ENCODE data around the gene TRIP12.
A peak's percentile ranks its signal among the peaks of the same experiment; 100 is the strongest.

DNA sequence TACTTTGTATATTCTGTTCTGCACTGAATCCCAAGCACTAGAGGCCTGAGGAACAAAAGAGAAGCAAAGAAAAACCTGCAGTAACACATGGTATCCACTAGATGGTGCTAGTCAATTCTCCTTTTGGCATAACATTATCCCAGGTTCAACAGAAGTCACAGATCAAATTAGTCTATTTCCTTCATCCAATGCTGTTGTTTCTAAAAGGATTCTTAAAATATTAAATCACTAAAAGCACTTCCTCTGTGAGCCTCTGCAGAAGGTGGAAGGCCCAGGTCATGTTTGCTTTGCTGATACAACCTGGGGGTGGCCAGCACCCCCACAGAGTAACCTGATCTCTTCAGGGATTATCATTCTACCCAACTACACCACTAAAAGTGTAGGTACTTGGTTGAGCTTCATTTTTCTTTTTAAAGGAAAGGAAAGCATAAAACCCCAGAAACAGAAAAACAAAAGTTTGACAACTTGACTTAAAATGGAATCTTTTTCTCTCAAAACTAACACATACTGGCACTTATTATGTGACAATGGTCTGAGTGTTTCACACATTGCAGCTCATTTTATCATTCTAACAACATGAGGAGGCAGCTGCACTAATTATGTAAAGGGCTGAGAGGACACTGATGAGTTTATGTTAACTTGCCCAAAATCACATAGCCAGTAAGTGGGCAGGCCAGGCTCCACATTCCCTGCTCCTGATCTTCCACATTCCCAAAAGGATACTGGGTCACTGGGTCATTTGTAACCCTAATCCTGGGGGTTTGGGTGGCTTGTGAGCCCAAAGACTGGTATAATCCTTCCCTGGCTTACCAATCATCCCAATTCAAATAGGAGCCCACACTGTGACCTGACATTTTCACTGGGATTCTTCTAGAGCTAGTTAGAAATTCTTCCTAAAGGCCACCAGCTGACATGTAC is 140.7 kb downstream of the TRIP12 start:
- TF ChIP-seq, protein P1, sequence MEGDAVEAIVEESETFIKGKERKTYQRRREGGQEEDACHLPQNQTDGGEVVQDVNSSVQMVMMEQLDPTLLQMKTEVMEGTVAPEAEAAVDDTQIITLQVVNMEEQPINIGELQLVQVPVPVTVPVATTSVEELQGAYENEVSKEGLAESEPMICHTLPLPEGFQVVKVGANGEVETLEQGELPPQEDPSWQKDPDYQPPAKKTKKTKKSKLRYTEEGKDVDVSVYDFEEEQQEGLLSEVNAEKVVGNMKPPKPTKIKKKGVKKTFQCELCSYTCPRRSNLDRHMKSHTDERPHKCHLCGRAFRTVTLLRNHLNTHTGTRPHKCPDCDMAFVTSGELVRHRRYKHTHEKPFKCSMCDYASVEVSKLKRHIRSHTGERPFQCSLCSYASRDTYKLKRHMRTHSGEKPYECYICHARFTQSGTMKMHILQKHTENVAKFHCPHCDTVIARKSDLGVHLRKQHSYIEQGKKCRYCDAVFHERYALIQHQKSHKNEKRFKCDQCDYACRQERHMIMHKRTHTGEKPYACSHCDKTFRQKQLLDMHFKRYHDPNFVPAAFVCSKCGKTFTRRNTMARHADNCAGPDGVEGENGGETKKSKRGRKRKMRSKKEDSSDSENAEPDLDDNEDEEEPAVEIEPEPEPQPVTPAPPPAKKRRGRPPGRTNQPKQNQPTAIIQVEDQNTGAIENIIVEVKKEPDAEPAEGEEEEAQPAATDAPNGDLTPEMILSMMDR (IDR thresholded peaks at IDR 0.05), result peak; percentile 89
- TF ChIP-seq, protein P2, sequence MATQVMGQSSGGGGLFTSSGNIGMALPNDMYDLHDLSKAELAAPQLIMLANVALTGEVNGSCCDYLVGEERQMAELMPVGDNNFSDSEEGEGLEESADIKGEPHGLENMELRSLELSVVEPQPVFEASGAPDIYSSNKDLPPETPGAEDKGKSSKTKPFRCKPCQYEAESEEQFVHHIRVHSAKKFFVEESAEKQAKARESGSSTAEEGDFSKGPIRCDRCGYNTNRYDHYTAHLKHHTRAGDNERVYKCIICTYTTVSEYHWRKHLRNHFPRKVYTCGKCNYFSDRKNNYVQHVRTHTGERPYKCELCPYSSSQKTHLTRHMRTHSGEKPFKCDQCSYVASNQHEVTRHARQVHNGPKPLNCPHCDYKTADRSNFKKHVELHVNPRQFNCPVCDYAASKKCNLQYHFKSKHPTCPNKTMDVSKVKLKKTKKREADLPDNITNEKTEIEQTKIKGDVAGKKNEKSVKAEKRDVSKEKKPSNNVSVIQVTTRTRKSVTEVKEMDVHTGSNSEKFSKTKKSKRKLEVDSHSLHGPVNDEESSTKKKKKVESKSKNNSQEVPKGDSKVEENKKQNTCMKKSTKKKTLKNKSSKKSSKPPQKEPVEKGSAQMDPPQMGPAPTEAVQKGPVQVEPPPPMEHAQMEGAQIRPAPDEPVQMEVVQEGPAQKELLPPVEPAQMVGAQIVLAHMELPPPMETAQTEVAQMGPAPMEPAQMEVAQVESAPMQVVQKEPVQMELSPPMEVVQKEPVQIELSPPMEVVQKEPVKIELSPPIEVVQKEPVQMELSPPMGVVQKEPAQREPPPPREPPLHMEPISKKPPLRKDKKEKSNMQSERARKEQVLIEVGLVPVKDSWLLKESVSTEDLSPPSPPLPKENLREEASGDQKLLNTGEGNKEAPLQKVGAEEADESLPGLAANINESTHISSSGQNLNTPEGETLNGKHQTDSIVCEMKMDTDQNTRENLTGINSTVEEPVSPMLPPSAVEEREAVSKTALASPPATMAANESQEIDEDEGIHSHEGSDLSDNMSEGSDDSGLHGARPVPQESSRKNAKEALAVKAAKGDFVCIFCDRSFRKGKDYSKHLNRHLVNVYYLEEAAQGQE (IDR thresholded peaks at IDR 0.05; ENCODE audit: insufficient read depth in 1 of 2, low read depth in 2 of 2, low read length in 1 of 2), result no peak
- TF ChIP-seq SIN3A (IDR thresholded peaks at IDR 0.05; ENCODE audit: borderline replicate concordance, insufficient read depth, low read depth, low read length) (no peak), POLR2AphosphoS5 (IDR thresholded peaks at IDR 0.05; ENCODE audit: low read depth, low read length) (no peak), TCF7L2 (IDR thresholded peaks at IDR 0.05; ENCODE audit: low read depth, low read length) (no peak)
